GM20000 (cell line): ENCODE data around the gene WDR5.

Experiments used
- DNase-seq: peaks from one replicate; pipeline ENCODE4 v3.0.0; 2012; ENCODE audit warnings: low spot score
- CTCF ChIP-seq: IDR thresholded peaks from 2 replicates; pipeline ENCODE4 v1.5.1; 2012; ENCODE audit warnings: mild to moderate bottlenecking, control low read depth; ENCODE audit errors: extremely low read depth, missing control alignments

WDR5 gene

DNA sequence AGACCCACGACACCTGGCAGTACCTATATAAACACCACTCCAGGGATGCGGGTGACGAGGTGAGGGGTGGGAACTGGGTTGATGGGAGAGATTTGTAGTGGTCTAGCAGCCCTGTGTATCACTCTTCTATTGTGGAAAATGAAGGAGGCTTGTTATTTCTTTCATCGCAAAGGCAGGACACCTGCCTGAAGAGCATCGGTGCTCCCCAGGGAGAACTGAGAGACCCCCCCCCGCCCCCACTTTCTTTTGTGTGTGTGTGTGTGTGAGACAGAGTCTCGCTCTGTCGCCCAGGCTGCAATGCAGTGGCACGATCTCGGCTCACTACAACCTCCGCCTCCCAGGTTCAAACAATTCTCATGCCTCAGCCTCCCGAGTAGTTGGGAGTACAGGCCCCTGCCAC is 8.3 kb upstream of the WDR5 start:
- no peak for DNase-seq
- no peak for TF ChIP-seq CTCF

DNA sequence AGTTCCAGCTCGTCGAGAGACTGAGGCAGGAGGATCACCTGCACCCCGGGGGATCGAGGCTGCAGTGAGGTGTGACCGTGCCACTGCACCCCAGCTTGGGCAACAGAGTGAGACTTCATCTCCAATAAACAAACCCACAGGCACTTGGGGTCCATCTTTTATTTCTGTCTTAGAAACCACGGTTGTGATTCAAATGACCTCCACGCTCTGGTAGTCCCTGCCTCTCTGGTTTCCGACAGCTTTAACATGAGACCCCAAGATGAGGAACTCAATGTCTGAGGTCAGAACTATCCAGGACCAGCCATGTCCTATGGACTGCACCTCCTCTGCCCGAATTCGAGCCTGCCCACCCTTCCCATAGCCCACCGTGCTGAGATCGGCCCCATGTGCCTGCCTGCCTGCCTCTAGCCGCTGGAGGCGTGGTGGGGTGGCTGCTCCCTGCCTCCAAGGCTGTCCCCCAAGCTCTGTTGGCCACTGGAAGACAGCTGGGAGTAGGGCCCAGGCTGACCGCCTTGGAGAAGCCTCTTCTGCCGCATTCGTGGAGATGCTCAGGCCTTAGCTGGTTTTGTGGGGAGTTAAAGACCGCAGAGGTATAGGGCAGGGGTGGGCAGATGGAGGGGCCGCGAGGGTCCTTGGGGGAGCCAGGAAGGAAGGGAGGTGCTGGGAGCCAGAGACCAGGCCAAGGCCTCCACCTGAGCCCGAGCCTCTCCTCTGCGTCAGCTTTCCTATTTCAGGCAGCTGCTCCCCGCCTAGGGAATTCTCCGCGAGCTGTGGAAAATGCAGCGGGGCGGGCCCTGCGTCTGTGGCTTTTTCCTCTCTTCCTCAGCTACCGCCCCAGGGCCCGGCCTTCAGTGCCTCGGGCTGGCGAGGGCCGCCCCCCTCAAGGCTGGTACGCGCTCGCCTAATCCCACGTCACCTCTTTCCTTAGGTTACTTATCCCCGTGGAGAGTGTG is 6.9 kb upstream of the WDR5 start:
- TF ChIP-seq CTCF: no peak
- no peak for DNase-seq

- TF ChIP-seq CTCF: no peak
- DNase-seq: no peak
Measured at GRCh38 chr9:134130503-134131375, 5.1 kb upstream of the WDR5 start.

DNA sequence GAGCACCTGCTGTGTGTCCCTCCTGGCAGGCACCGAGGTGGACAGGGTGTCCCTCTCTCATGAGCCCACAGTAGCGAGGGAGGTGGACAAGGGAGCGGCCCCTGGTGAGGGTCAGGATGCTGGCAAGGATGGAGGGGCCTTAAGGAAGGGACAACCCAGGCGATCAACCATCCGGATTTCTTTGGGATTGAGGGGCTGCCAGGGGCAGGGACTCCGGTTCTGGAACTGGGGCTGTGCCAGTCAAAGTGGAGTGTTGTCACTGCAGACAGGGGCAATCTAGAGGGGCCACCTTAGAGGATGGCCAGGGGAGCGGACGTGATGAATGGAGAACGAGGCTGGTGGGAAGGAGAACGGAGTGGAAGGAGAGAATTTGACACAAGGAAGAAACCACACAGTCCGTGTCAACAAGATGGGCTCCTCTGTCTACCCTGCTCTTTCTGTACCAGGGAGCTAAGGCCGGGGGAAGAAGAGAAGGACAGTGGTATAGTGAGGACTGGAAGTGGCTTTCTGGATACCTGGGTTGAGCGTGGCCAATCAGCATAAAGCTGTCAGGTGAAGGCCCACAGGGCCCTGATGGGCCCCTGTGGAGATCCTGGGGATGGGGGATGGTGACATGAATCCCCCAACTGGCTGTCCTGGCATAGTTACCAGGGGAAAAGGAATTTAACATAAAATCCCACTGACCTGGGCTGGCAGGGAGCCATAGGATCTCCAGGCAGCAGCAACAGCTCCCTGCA is 4.2 kb upstream of the WDR5 start:
- DNase-seq: no peak
- TF ChIP-seq CTCF: no peak

- DNase-seq: no peak
- no peak for TF ChIP-seq CTCF
Measured at GRCh38 chr9:134132208-134132870, 3.5 kb upstream of the WDR5 start.

DNA sequence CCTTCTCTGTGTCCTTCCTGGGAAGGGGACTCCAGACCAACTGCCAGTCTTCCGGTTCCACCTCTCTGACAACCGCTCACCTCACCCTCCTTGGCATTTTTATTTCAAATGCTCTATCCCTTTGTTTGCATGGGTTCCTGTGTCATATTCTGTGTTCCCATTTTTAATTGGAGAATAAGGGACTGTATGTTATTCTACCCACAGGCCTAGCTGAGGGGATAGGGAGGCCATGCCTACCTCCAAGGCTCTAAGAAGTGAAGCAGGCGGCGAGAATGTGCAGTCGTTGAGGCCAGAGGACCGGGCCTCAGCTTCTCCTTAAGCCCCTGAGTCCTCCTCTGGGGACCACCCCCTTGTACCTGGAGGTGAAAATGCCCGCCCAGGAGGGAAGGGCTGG is 936 bp upstream of the WDR5 start:
- DNase-seq: no peak
- TF ChIP-seq CTCF: no peak
